OCI-LY7 (cell line): ENCODE data around the gene COL6A6. TPM values are rescaled to one million over a fixed set of nuclear protein-coding genes. Genes with fewer than 3 reads are reported as not detected.

Experiments used
- BruUV-seq: library from RNA; stranded (reverse); fragments of 400-500 nt; replicated peaks from 2 replicates; lab custom pipeline; 2021; lab: Mats Ljungman, UMichigan
- CTCF ChIA-PET: fragments of 300-600 bp; sonication (Branson Sonifier 250); formaldehyde crosslinking; loops from one replicate; lab custom pipeline; 2022; ENCODE audit warnings: antibody characterized with exemption; ENCODE audit not compliant: unreplicated experiment; lab: Charles Lee
- POLR2A ChIA-PET: fragments of 300-600 bp; sonication (Branson Sonifier 250); formaldehyde crosslinking; loops from one replicate; lab custom pipeline; 2022; ENCODE audit warnings: antibody characterized with exemption; lab: Charles Lee
- DNase-seq: peaks from one replicate; pipeline ENCODE4 v3.0.0-alpha.2; 2015; ENCODE audit warnings: low spot score
- H2AFZ ChIP-seq: fragments of 200-600 bp; sonication (generic), shearing (Covaris generic); 2 replicates; pipeline ENCODE4 v1.6.1; 2014; ENCODE audit warnings: mild to moderate bottlenecking, antibody characterized with exemption, low read length, moderate library complexity
- H3K27ac ChIP-seq: fragments of 200-600 bp; sonication (generic); 2 replicates; pipeline ENCODE4 v1.5.1; 2014; ENCODE audit warnings: mixed run types, low read depth, mild to moderate bottlenecking, moderate library complexity, low read length, inconsistent platforms; ENCODE audit not compliant: poor library complexity, severe bottlenecking
- H3K36me3 ChIP-seq: fragments of 200-600 bp; sonication (generic); 2 replicates; pipeline ENCODE4 v1.6.1; 2014; ENCODE audit warnings: mild to moderate bottlenecking, antibody characterized with exemption, low read length, moderate library complexity, mixed read lengths; ENCODE audit not compliant: insufficient read depth
- H3K4me1 ChIP-seq: fragments of 200-600 bp; sonication (generic); 2 replicates; pipeline ENCODE4 v1.5.1; 2014; ENCODE audit warnings: mild to moderate bottlenecking, low read length; ENCODE audit not compliant: insufficient read depth, poor library complexity, severe bottlenecking
- H3K4me2 ChIP-seq: fragments of 200-600 bp; sonication (generic); 2 replicates; pipeline ENCODE4 v1.6.1; 2014; ENCODE audit warnings: mild to moderate bottlenecking, low read length
- H3K4me3 ChIP-seq: fragments of 200-600 bp; sonication (generic); 2 replicates; pipeline ENCODE4 v1.5.1; 2014; ENCODE audit warnings: mild to moderate bottlenecking, low read depth, low read length; ENCODE audit not compliant: poor library complexity, severe bottlenecking
- H3K79me2 ChIP-seq: fragments of 200-600 bp; sonication (generic); 2 replicates; pipeline ENCODE4 v1.6.1; 2016; ENCODE audit warnings: low read depth, mild to moderate bottlenecking, low read length, moderate library complexity, mixed read lengths; ENCODE audit not compliant: insufficient read depth
- H3K9me2 ChIP-seq: fragments of 200-600 bp; sonication (generic); 2 replicates; pipeline ENCODE4 v1.6.1; 2016; ENCODE audit warnings: mild to moderate bottlenecking, low read length, mixed read lengths; ENCODE audit not compliant: insufficient read depth
- H3K9me3 ChIP-seq: fragments of 200-600 bp; sonication (generic); 2 replicates; pipeline ENCODE4 v1.6.1; 2014; ENCODE audit warnings: mild to moderate bottlenecking, mixed run types, low read length, mixed read lengths
- H4K20me1 ChIP-seq: fragments of 200-600 bp; sonication (generic); 2 replicates; pipeline ENCODE4 v1.6.1; 2014; ENCODE audit warnings: mild to moderate bottlenecking, antibody characterized with exemption, low read length, moderate library complexity, mixed read lengths; ENCODE audit not compliant: insufficient read depth
- EZH2phosphoT487 ChIP-seq: fragments of 200-600 bp; sonication (generic); IDR thresholded peaks from 2 replicates; pipeline ENCODE4 v1.6.1; 2018; ENCODE audit warnings: low read depth, borderline replicate concordance, mild to moderate bottlenecking, mixed run types, antibody characterized with exemption, low read length, moderate library complexity, mixed read lengths
- intact Hi-C: fragments of 100-400 bp; cut with micrococcal nuclease; formaldehyde crosslinking; loops from one replicate; pipeline ENCODE4 v1.10.0; 2022; ENCODE audit not compliant: unreplicated experiment
- total RNA-seq, 2 experiments: library from RNA; depleted of rRNA in 1 of 2; stranded (reverse); fragments of >200 nt in 1 of 2; shearing (Covaris generic) in 1 of 2; gene quantifications; 2 replicates each; pipeline ENCODE4 v1.2.3, GENCODE V29; 2014 to 2022
- TF ChIP-seq, protein P1 (sequence below): fragments of 200-600 bp; sonication (generic); conservative IDR thresholded peaks from 2 replicates; pipeline ENCODE4 v1.5.1; 2014; ENCODE audit warnings: mild to moderate bottlenecking, antibody characterized with exemption, low read length, moderate library complexity, mixed read lengths

The COL6A6 gene
- total RNA-seq, 2 experiments from 2014 or later: not detected

DNA sequence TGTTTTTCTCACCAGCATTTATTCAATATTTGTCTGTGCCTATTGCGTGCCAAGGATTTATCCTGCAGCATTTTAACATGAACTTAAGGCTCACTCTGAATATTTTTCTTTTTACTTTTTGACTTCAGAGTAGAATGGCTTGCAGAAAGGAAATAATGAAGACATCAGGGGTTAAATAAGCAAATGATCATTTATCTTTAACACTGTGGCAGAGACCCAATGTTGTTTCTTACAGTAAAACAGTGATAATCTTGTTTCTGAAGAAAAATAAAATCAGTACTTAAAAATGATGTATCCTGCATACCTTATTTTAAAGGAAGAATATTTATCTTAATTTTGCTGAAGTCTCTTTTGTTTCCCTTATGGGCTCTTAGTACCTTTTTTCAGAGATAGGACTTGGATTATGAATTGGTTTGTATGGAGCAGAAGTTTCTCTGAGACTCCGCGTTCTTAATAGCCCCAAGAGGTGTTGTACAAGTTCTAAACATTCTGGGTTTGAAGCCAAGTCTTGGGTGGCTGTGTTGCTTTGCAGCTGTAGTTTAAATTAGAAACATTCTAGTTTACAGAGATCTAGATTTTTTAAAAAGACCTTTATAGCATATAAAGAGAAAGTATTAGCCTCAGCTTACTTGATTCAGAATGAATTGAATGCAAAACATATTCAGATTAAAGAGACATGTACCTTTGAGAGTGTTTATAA, 40.5 kb downstream of the COL6A6 start:
- no peak overlapping the region for H3K4me3 ChIP-seq
- DNase-seq: no peak
- no TSS peak for BruUV-seq
- H3K9me2 ChIP-seq: no peaks in the 10 kb centered on the region
- CTCF ChIA-PET: no interaction called here
- H2AFZ ChIP-seq: no peak overlapping the region
- no peaks in the 10 kb centered on the region for H3K79me2 ChIP-seq
- POLR2A ChIA-PET: interaction anchor here (0.5 to 1.4 kb wide), 2 partner anchors 10 to 973 kb away, joined by 3 read pairs; no protein-coding TSS in a partner anchor
- intact Hi-C loops: no loop called here
- H3K4me1 ChIP-seq: no peaks in the 10 kb centered on the region
- TF ChIP-seq, protein P1, sequence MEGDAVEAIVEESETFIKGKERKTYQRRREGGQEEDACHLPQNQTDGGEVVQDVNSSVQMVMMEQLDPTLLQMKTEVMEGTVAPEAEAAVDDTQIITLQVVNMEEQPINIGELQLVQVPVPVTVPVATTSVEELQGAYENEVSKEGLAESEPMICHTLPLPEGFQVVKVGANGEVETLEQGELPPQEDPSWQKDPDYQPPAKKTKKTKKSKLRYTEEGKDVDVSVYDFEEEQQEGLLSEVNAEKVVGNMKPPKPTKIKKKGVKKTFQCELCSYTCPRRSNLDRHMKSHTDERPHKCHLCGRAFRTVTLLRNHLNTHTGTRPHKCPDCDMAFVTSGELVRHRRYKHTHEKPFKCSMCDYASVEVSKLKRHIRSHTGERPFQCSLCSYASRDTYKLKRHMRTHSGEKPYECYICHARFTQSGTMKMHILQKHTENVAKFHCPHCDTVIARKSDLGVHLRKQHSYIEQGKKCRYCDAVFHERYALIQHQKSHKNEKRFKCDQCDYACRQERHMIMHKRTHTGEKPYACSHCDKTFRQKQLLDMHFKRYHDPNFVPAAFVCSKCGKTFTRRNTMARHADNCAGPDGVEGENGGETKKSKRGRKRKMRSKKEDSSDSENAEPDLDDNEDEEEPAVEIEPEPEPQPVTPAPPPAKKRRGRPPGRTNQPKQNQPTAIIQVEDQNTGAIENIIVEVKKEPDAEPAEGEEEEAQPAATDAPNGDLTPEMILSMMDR: no peak
- no peaks in the 10 kb centered on the region for H3K36me3 ChIP-seq
- no peaks in the 10 kb centered on the region for H3K9me3 ChIP-seq
- no peaks in the 10 kb centered on the region for H4K20me1 ChIP-seq
- no peak overlapping the region for H3K27ac ChIP-seq
- no peak overlapping the region for H3K4me2 ChIP-seq

DNA sequence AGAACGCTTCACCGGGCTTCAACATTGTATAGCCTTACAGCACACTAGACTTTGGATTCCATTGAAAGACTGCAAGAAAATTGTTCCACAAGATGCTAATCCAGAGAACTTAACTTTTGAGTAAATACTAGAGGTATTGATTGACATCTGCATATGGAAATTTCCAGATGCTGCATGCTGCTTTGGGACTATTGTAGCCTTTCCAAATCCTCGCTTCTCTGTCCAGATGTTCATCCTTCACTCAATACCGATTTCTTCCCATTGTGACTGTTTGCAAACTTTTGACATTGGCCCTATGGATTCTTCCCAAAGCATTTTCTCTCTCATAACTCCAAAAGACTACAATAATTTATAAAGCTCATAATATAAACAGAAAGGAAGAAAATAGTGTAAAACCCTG, 41.4 kb downstream of the COL6A6 start:
- intact Hi-C loops: no loop called here
- Histone ChIP-seq H3K27ac (no peak overlapping the region), H3K4me3 (no peak overlapping the region), H3K9me2 (no peaks in the 10 kb centered on the region), H3K4me1 (no peaks in the 10 kb centered on the region), H3K36me3 (no peaks in the 10 kb centered on the region), H4K20me1 (no peaks in the 10 kb centered on the region), H2AFZ (no peak overlapping the region), H3K9me3 (no peaks in the 10 kb centered on the region), H3K4me2 (no peak overlapping the region), H3K79me2 (no peaks in the 10 kb centered on the region)
- CTCF ChIA-PET: no interaction called here
- POLR2A ChIA-PET: interaction anchor here (0.6 to 1.4 kb wide), 2 partner anchors 9 to 163 kb away, joined by 3 to 6 read pairs; no protein-coding TSS in a partner anchor
- TF ChIP-seq, protein P1: no peak
- no peak for TF ChIP-seq EZH2phosphoT487
- BruUV-seq: no TSS peak
- no peak for DNase-seq

DNA sequence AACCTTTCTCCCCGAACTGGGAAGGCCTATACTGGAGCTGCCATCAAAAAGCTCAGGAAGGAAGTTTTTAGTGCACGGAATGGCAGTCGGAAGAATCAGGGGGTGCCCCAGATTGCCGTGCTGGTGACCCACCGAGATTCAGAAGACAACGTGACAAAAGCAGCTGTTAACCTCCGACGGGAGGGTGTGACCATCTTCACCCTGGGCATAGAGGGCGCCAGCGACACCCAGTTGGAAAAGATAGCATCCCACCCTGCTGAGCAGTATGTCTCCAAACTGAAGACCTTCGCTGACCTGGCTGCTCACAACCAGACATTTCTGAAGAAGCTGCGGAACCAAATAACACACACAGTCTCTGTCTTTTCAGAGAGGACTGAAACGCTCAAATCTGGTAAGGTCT, 48.2 kb downstream of the COL6A6 start:
- TF ChIP-seq, protein P1: no peak
- Histone ChIP-seq H4K20me1 (no peaks in the 10 kb centered on the region), H3K4me2 (no peak overlapping the region), H3K27ac (no peak overlapping the region), H3K79me2 (no peaks in the 10 kb centered on the region), H3K4me3 (no peak overlapping the region), H3K4me1 (no peaks in the 10 kb centered on the region), H3K36me3 (no peaks in the 10 kb centered on the region), H3K9me3 (no peaks in the 10 kb centered on the region), H2AFZ (no peak overlapping the region), H3K9me2 (no peaks in the 10 kb centered on the region)
- intact Hi-C loops: no loop called here
- no TSS peak for BruUV-seq
- CTCF ChIA-PET: no interaction called here
- POLR2A ChIA-PET: no interaction called here
- no peak for DNase-seq
